GM13976 (cell line): ENCODE measurements around the gene AHRR.

Source experiments
- DNase-seq: peaks from one replicate; pipeline ENCODE4 v3.0.0; 2012; ENCODE audit warnings: low spot score
- CTCF ChIP-seq: IDR thresholded peaks from 2 replicates; pipeline ENCODE4 v1.5.1; 2012; ENCODE audit warnings: borderline replicate concordance, mild to moderate bottlenecking; ENCODE audit not compliant: insufficient read depth; ENCODE audit errors: extremely low read depth, missing control alignments, control extremely low read depth
- in situ Hi-C: fragments of 300-500 bp; cut with MboI; formaldehyde crosslinking; loops from one replicate; pipeline ENCODE4 v1.12.0; 2022; ENCODE audit warnings: low sequenced_read_pairs, mixed read lengths, inconsistent platforms; ENCODE audit not compliant: unreplicated experiment

The AHRR gene

GRCh38 chr5:335740-336038 is 14.2 kb downstream of the AHRR start:
- peak; percentile 6 for DNase-seq
- in situ Hi-C loops = no loop called here
- TF ChIP-seq CTCF = no peak

GRCh38 chr5:337563-338130 is 16.1 kb downstream of the AHRR start:
- no peak for DNase-seq
- in situ Hi-C loops = no loop called here
- TF ChIP-seq CTCF = no peak

- DNase-seq = no peak
- in situ Hi-C loops = no loop called here
- no peak for TF ChIP-seq CTCF
Observed at GRCh38 chr5:342501-343460, 21.3 kb downstream of the AHRR start.

GRCh38 chr5:343461-344401 is 22.2 kb downstream of the AHRR start:
- in situ Hi-C loops = no loop called here
- DNase-seq = peak; percentile 77
- peak; percentile 18 for TF ChIP-seq CTCF

GRCh38 chr5:344668-345067 is 23.2 kb downstream of the AHRR start:
- no peak for DNase-seq
- in situ Hi-C loops = no loop called here
- no peak for TF ChIP-seq CTCF
